Measurements from ENCODE around the gene CSKMT. TPM values are rescaled to one million over a fixed set of nuclear protein-coding genes. Genes with fewer than 3 reads are reported as not detected.
A peak's percentile ranks its signal among the peaks of the same experiment; 100 is the strongest.

CSKMT gene
- total RNA-seq, 1 donor from 2014 or later, result 15.7 TPM

DNA sequence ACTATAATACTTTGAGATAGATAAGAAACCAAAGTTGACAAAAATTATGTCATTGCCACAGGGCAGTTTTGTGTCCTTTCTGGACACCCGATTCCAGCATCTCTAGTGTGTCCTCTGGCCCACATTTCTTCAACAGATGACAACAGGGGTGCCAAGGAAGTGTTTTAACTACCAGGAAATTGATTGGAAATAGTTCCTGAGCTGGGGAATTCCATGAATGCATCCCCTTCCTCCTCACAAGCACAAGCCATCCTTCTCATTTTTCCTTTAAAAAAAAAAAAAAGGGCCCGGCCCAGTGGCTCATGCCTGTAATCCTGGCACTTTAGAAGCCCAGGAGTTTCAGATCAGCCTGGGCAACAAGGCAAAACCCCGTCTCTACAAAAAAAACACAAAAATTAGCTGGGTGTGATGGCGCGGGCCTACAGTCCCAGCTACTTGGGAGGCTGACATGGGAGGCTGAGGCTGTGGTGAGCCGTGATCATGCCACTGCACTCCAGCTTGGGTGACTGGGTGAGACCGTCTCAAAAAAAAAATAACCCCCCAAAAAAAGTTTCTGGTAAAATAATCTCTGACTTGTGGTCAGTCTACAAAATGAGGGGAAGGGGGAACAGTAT, 42.5 kb upstream of the CSKMT start:
- DNase-seq, result no peak
- Mint-ChIP-seq H3K36me3 (ENCODE audit: unreplicated experiment) (peaks cover 5% of the 10 kb centered on the region), H3K4me1 (ENCODE audit: low read depth, unreplicated experiment) (peaks cover 6% of the 10 kb centered on the region), H3K27me3 (ENCODE audit: unreplicated experiment) (peaks cover 10% of the 10 kb centered on the region), H3K9me3 (ENCODE audit: unreplicated experiment) (peaks cover 14% of the 10 kb centered on the region), H3K27ac (ENCODE audit: unreplicated experiment) (peak overlapping the region; percentile 82), H3K4me3 (ENCODE audit: unreplicated experiment) (peak overlapping the region; percentile 83)
- TF ChIP-seq, protein P1, sequence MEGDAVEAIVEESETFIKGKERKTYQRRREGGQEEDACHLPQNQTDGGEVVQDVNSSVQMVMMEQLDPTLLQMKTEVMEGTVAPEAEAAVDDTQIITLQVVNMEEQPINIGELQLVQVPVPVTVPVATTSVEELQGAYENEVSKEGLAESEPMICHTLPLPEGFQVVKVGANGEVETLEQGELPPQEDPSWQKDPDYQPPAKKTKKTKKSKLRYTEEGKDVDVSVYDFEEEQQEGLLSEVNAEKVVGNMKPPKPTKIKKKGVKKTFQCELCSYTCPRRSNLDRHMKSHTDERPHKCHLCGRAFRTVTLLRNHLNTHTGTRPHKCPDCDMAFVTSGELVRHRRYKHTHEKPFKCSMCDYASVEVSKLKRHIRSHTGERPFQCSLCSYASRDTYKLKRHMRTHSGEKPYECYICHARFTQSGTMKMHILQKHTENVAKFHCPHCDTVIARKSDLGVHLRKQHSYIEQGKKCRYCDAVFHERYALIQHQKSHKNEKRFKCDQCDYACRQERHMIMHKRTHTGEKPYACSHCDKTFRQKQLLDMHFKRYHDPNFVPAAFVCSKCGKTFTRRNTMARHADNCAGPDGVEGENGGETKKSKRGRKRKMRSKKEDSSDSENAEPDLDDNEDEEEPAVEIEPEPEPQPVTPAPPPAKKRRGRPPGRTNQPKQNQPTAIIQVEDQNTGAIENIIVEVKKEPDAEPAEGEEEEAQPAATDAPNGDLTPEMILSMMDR (IDR thresholded peaks at IDR 0.05; ENCODE audit: partially characterized antibody, unreplicated experiment), result no peak

DNA sequence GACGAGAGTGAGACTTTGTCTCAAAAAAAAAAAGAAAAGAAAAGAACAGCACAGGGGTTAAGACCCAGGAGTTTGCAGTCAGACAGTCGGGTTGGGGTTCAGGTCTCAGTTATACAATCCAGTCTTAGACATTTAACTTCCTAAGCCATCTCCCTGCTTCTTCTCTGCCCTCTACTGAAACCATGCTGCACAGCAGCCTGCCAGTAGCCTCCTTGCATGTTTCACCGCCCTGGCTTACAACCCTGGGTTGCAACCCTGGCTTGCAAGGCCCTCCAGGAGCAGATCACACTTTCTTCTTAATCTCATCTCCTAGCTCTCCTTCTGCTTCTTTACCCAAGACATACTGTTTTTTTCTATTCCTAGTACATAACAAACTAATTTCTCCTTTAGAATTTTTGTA, 37.4 kb upstream of the CSKMT start:
- peaks cover 5% of the 10 kb centered on the region for H3K9me3 Mint-ChIP-seq (ENCODE audit: unreplicated experiment)
- no peak overlapping the region for H3K4me3 Mint-ChIP-seq (ENCODE audit: unreplicated experiment)
- H3K36me3 Mint-ChIP-seq (ENCODE audit: unreplicated experiment), result peaks cover 5% of the 10 kb centered on the region
- H3K4me1 Mint-ChIP-seq (ENCODE audit: low read depth, unreplicated experiment), result no peaks in the 10 kb centered on the region
- no peak overlapping the region for H3K27ac Mint-ChIP-seq (ENCODE audit: unreplicated experiment)
- TF ChIP-seq, protein P1 (IDR thresholded peaks at IDR 0.05; ENCODE audit: partially characterized antibody, unreplicated experiment), result no peak
- peaks cover under 1% of the 10 kb centered on the region for H3K27me3 Mint-ChIP-seq (ENCODE audit: unreplicated experiment)
- no peak for DNase-seq

DNA sequence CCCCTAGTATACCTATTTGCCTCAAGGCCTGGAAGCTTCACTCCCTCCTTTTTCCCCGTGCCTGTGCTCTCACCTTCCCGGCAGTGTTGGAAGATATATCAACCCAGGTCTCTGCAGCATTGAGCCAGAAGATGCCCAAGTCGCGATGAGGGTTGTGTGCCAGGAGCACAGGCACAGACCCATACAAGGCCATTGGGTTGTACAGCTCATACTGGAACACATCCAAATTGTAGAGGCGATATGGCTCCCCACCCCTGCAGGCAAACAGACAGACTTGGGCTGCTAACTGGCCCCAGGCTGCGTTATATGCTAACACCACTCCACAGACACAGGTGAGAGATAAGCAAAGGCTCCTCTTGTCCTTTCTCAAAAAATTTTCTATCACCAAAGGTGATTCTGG, 32.6 kb upstream of the CSKMT start:
- DNase-seq, result no peak
- H3K36me3 Mint-ChIP-seq (ENCODE audit: unreplicated experiment), result no peaks in the 10 kb centered on the region
- H3K4me3 Mint-ChIP-seq (ENCODE audit: unreplicated experiment), result no peak overlapping the region
- H3K9me3 Mint-ChIP-seq (ENCODE audit: unreplicated experiment), result peaks cover 2% of the 10 kb centered on the region
- H3K4me1 Mint-ChIP-seq (ENCODE audit: low read depth, unreplicated experiment), result no peaks in the 10 kb centered on the region
- H3K27me3 Mint-ChIP-seq (ENCODE audit: unreplicated experiment), result peaks cover 2% of the 10 kb centered on the region
- no peak overlapping the region for H3K27ac Mint-ChIP-seq (ENCODE audit: unreplicated experiment)
- TF ChIP-seq, protein P1 (IDR thresholded peaks at IDR 0.05; ENCODE audit: partially characterized antibody, unreplicated experiment), result no peak

DNA sequence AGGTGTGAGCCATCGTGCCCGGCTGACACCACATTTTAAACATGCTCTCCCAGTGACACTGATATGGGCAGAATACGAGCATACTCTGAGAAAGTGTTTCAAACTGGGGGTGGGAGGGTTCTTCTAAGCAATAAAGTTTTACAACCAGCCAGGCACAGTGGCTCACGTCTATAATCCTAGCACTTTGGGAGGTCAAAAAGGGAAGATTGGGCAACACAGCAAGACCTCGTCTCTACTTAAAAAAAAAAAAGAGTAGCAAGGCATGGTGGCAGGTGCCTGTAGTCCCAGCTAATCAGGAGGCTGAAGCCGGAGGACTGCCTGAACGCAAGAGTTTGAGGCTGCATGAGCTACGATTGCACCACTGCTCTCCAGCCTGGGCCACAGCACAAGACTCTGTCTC, 20.9 kb upstream of the CSKMT start:
- TF ChIP-seq, protein P1 (IDR thresholded peaks at IDR 0.05; ENCODE audit: partially characterized antibody, unreplicated experiment), result no peak
- peaks cover 8% of the 10 kb centered on the region for H3K27me3 Mint-ChIP-seq (ENCODE audit: unreplicated experiment)
- no peak for DNase-seq
- no peak overlapping the region for H3K27ac Mint-ChIP-seq (ENCODE audit: unreplicated experiment)
- peaks cover 7% of the 10 kb centered on the region for H3K9me3 Mint-ChIP-seq (ENCODE audit: unreplicated experiment)
- peak overlapping the region; percentile 15 for H3K4me3 Mint-ChIP-seq (ENCODE audit: unreplicated experiment)
- peaks cover 10% of the 10 kb centered on the region for H3K4me1 Mint-ChIP-seq (ENCODE audit: low read depth, unreplicated experiment)
- peaks cover 3% of the 10 kb centered on the region for H3K36me3 Mint-ChIP-seq (ENCODE audit: unreplicated experiment)

DNA sequence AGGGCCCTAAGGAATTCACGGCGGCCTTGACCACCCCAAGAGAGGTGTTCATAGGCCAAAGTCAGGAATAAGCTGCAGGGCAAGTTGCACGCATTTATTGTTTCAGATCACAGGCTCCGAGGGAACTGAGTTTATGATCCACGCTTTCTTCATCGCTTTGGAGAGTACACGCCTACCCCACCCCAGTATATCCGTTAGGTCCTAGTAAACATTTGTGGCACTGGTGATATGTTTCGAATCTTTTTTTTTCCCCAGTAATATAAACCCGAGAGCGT, 19.5 kb upstream of the CSKMT start:
- no peak for DNase-seq
- Mint-ChIP-seq H3K4me1 (ENCODE audit: low read depth, unreplicated experiment) (peaks cover 10% of the 10 kb centered on the region), H3K27me3 (ENCODE audit: unreplicated experiment) (peaks cover 8% of the 10 kb centered on the region), H3K9me3 (ENCODE audit: unreplicated experiment) (peaks cover 7% of the 10 kb centered on the region), H3K4me3 (ENCODE audit: unreplicated experiment) (peak overlapping the region; percentile 99), H3K36me3 (ENCODE audit: unreplicated experiment) (no peaks in the 10 kb centered on the region), H3K27ac (ENCODE audit: unreplicated experiment) (peak overlapping the region; percentile 95)
- TF ChIP-seq, protein P1 (IDR thresholded peaks at IDR 0.05; ENCODE audit: partially characterized antibody, unreplicated experiment), result no peak
